Testis (tissue), 3 donors: ENCODE results near the gene PXDC1. TPM values are rescaled to one million over a fixed set of nuclear protein-coding genes. Genes with fewer than 3 reads are reported as not detected.

Source experiments
- DNase-seq: peaks from one replicate; pipeline ENCODE4 v3.0.0-alpha.2; 2019
- H3K27ac ChIP-seq, 2 donors: fragments of 200-600 bp; sonication (generic); one replicate each; pipeline ENCODE4 v1.5.1; 2019
- H3K27me3 ChIP-seq: fragments of 200-600 bp; sonication (generic); one replicate; pipeline ENCODE4 v1.5.1; 2019
- H3K36me3 ChIP-seq: fragments of 200-600 bp; sonication (generic); one replicate; pipeline ENCODE4 v1.5.1; 2017; ENCODE audit warnings: low read depth; ENCODE audit errors: missing control alignments
- H3K4me1 ChIP-seq: fragments of 200-600 bp; sonication (generic); one replicate; pipeline ENCODE4 v1.5.1; 2019
- H3K4me3 ChIP-seq, 2 donors: fragments of 200-600 bp; sonication (generic); one replicate each; pipeline ENCODE4 v1.5.1; 2017 to 2019
- H3K9me3 ChIP-seq: fragments of 200-600 bp; sonication (generic); one replicate; pipeline ENCODE4 v1.5.1; 2017
- POLR2A ChIP-seq: fragments of 450-650 bp; IDR thresholded peaks from one replicate; pipeline ENCODE4 v1.6.1; 2017; ENCODE audit warnings: antibody characterized with exemption, mild to moderate bottlenecking, moderate library complexity
- WGBS, 2 donors: methylation state at CpG; one replicate each; pipeline ENCODE4 v1.1.5; 2018; 5-methylcytosine and 5-hydroxymethylcytosine counted together
- intact Hi-C: fragments of 100-400 bp; cut with DNase I; formaldehyde crosslinking; loops from one replicate; pipeline ENCODE4 v1.15.1; 2023; ENCODE audit warnings: low total_unique reads
- polyA plus RNA-seq: library from polyadenylated mRNA; stranded (reverse); fragments of 350-450 nt; fragmentation: Illumina TruSeq; extraction: RNeasy Lipid Tissue Mini Kit (QIAGEN cat#74804); gene quantifications from one replicate; pipeline ENCODE4 v1.2.3, GENCODE V29; 2014; ENCODE audit warnings: low read depth, low replicate concordance; ENCODE audit not compliant: insufficient read depth
- total RNA-seq, 2 donors: library from RNA; depleted of rRNA; stranded (reverse); fragments of >200 nt; gene quantifications; one replicate each; pipeline ENCODE4 v1.2.3, GENCODE V29; 2016
- TF ChIP-seq, protein P1 (sequence below), 3 experiments: fragments of 450-650 bp in 2 of 3; fragments of 200-600 bp in 1 of 3; sonication (generic) in 1 of 3; IDR thresholded peaks; one replicate each; pipeline ENCODE4 v1.5.1; 2016 to 2019; ENCODE audit warnings: antibody characterized with exemption in 3 of 3, mild to moderate bottlenecking in 2 of 3, moderate library complexity in 1 of 3

PXDC1 gene
- total and polyA plus RNA-seq, 3 donors from 2014 or later, result 14.3 to 38.2 (median 16.9) TPM

DNA sequence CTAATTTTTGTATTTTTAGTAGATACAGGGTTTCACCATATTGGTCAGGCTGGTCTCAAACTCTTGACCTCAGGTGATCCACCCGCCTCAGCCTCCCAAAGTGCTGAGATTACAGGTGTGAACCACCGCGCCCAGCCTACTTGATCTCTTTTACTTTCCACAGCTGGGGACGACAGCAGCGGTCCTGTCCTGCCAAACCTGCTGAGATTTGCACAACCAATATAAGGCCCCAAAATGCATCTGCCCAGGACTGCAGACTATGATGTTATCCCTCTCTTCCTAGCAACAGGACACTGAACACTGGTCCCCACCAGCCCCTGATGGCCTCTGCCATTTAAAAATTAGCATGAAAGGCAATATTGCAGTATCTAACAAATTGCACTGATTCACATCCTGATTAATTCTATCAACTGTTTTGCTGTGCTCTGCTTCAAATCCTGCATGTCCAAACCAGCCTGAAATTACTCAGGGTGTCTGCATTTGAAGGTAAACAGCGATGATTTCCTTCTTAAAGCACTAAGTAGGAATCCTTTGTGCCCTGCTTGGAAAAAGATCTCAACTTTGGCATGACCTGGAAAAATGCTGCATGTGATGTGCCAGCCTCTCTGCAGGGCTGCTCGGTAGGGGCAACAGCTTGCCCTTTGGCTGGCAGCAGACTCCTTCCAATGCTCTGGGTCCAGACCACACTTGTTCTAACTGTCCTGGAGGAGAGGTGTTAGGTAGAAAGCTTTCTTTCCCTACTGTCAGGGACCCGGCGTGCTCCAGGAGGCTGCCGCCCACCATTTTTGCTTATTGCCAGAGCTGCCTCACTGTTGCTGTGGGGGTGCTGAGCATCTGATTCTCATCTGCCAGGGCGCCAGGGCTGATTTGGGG is 27.4 kb upstream of the PXDC1 start:
- intact Hi-C loops, result no loop called here
- Histone ChIP-seq H3K4me1 (no peaks in the 10 kb centered on the region), H3K27me3 (no peaks in the 10 kb centered on the region), H3K4me3 (no peak overlapping the region), H3K36me3 (no peaks in the 10 kb centered on the region), H3K27ac (no peak overlapping the region), H3K9me3 (no peaks in the 10 kb centered on the region)
- DNase-seq, result no peak
- WGBS, 2 donors, result 94 to 95% methylated on average over 11 of the region's 11 CpGs
- TF ChIP-seq POLR2A, result no peak
- TF ChIP-seq, protein P1, sequence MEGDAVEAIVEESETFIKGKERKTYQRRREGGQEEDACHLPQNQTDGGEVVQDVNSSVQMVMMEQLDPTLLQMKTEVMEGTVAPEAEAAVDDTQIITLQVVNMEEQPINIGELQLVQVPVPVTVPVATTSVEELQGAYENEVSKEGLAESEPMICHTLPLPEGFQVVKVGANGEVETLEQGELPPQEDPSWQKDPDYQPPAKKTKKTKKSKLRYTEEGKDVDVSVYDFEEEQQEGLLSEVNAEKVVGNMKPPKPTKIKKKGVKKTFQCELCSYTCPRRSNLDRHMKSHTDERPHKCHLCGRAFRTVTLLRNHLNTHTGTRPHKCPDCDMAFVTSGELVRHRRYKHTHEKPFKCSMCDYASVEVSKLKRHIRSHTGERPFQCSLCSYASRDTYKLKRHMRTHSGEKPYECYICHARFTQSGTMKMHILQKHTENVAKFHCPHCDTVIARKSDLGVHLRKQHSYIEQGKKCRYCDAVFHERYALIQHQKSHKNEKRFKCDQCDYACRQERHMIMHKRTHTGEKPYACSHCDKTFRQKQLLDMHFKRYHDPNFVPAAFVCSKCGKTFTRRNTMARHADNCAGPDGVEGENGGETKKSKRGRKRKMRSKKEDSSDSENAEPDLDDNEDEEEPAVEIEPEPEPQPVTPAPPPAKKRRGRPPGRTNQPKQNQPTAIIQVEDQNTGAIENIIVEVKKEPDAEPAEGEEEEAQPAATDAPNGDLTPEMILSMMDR (IDR thresholded peaks at IDR 0.05), result no peak

DNA sequence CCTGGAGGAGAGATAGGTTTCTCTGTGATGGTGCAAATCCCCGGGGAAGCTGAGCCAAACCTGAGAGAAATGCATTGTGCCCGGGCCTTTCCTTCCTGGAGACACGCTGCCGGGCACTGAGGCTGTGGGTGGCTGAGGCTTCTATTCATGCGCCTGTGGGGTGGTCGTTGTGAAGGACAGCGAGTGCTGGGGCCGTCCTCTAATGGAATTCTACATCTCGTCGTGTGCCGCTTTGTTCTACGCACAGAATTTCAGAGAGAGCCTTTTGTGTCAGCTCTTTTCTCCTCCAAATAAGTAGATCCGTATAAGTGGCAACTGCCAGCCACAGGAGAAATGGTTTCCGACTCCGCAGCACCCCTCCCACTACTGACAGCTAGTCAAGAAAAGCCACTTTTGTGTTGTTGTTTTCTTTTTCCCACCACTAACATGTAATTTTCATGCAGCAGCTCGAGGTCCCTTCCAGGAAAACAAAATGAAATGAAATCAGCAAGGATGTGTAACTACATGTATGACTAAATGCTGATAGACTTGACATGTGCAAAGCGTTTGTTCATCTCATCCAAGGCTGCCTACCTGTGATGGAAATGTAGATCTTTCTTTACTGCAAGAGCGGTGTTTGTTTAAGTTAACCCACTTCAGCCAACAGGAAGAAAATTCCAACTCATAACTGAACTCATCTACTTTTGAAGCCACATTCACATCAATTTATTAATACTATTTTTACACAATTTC is 26.4 kb upstream of the PXDC1 start:
- no peaks in the 10 kb centered on the region for H3K4me1 ChIP-seq
- no peaks in the 10 kb centered on the region for H3K36me3 ChIP-seq
- no peaks in the 10 kb centered on the region for H3K9me3 ChIP-seq
- H3K27me3 ChIP-seq, result no peaks in the 10 kb centered on the region
- no peak overlapping the region for H3K27ac ChIP-seq
- no peak for DNase-seq
- 79 to 82% methylated on average over 18 of the region's 18 CpGs for WGBS, 2 donors
- intact Hi-C loops, result no loop called here
- no peak overlapping the region for H3K4me3 ChIP-seq
- TF ChIP-seq, protein P1 (IDR thresholded peaks at IDR 0.05), result no peak

DNA sequence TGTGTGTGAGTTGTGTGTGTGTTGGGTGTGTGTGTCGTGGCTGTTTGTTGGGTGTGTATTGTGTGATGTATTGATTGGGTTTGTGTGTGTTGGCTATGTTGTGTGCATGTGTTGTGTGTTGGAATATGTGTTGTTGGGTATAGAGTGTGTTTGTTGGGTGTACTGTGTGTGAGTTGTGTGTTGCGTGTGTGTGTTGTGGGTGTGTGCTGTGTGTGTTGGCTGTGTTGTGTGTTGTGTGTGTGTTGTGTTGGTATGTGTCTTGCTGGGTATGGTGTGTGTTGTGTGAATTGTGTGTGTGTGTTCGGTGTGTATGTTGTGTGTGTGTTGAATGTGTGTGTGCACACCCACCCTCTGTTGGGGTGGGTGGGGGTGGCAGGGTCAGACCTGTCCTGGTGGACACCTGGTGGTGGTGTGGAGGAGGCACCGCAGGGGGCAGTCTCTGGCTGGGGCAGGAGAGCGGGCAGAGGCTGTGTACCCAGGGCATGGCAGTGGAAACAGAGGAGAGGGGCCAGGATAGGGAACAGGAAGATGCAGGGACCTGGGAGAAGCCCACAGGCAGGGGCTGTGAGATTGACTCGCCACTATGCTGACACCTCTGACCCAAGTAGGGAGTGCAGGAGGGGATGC is 25.5 kb upstream of the PXDC1 start:
- no peak overlapping the region for H3K4me3 ChIP-seq
- H3K27me3 ChIP-seq, result no peaks in the 10 kb centered on the region
- TF ChIP-seq, protein P1 (IDR thresholded peaks at IDR 0.05), result no peak
- TF ChIP-seq POLR2A, result no peak
- DNase-seq, result no peak
- H3K27ac ChIP-seq, result no peak overlapping the region
- no peaks in the 10 kb centered on the region for H3K9me3 ChIP-seq
- intact Hi-C loops, result no loop called here
- no peaks in the 10 kb centered on the region for H3K4me1 ChIP-seq
- WGBS, 2 donors, result 75 to 80% methylated on average over 6 of the region's 6 CpGs
- H3K36me3 ChIP-seq, result no peaks in the 10 kb centered on the region

DNA sequence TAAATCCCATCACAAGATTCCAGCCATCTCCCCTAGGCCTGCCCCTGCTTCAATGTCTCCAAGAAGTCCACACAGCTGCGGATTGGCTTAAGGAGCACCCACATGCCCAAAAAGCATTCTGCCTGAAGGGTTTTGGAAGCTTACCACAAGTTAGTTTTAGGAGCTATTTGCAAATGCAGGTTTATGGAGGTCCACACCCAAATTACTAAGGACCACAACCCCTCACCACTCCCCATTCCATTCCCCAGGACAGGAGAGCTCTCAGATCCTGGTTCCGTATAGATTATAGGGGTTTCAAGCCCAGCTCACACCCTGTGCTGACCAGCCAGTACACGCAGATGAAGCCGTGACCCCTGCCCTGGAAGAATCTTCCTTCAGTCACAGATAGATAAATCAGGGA is 24.3 kb upstream of the PXDC1 start:
- no peak overlapping the region for H3K4me3 ChIP-seq
- TF ChIP-seq, protein P1 (IDR thresholded peaks at IDR 0.05), result no peak
- no peak for TF ChIP-seq POLR2A
- no peaks in the 10 kb centered on the region for H3K36me3 ChIP-seq
- no peaks in the 10 kb centered on the region for H3K4me1 ChIP-seq
- intact Hi-C loops, result no loop called here
- H3K27ac ChIP-seq, result no peak overlapping the region
- H3K9me3 ChIP-seq, result no peaks in the 10 kb centered on the region
- H3K27me3 ChIP-seq, result no peaks in the 10 kb centered on the region
- WGBS, 2 donors, result 98% methylated on average over 4 of the region's 4 CpGs
- DNase-seq, result no peak
